ENCODE results near the gene XXYLT1. TPM values are rescaled to one million over a fixed set of nuclear protein-coding genes. Genes with fewer than 3 reads are reported as not detected.

The XXYLT1 gene
- total and polyA plus RNA-seq, 2 of the 8 experiments (the other 6 are each of a cell fraction or from before 2014, with no cell fraction given), result 18.9 to 23.8 TPM

DNA sequence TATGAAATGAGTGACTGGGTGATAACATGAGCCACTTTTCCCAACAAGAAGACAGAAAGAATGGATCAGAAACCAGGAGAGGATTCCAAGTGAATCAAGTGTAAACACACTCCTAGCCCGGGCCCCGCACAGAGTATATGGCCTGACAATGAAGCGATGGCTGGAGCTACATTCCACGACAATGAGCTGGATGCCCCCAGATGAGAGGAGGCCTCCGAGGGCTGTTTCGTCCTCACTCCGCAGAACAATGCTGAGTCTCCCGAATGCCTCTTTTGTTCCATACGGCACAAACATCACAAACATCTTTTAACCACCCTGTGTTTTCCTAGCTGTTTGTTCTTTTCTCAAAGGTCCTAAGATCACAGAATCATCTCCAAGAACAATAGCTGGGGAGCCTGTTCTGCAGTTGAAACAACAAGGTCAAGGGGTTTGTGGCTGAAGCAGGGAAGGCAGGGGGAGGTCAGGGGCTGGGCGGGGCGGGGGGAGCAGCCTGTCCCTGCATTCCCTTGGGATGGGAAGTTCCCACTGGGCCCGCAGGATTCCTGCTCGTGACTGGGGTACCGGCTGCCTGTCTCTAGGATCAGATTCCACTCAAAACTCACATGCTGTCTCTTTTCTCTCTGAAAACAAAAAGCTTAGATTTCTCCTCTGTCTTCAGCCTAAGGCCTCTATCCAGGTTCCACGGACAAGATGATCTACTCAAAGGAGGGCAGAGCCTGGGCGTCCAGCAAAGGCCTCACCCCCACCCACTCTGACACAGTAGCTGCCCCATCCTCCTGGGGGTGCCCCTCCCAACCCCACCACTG is 151.3 kb downstream of the XXYLT1 start:
- POLR2A ChIA-PET (ENCODE audit: partially characterized antibody), result interaction anchor here (0.6 to 1.2 kb wide), 4 partner anchors 31 to 139 kb away, joined by 3 to 4 read pairs (median 3); no protein-coding TSS in a partner anchor
- H3K4me3 ChIP-seq (ENCODE audit: extremely low read depth in 1 of 4, insufficient read depth in 2 of 4, low read depth in 3 of 4, low read length in 4 of 4), result peak overlapping the region in 1 of 4 experiments; percentile 36; a peak in 2 of 8 replicates
- TF ChIP-seq, protein P1, sequence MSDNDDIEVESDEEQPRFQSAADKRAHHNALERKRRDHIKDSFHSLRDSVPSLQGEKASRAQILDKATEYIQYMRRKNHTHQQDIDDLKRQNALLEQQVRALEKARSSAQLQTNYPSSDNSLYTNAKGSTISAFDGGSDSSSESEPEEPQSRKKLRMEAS (IDR thresholded peaks at IDR 0.05), result no peak
- TF ChIP-seq SP4 (IDR thresholded peaks at IDR 0.05; ENCODE audit: low read length) (no peak), BRCA1 (IDR thresholded peaks at IDR 0.05; ENCODE audit: low read depth, low read length) (no peak), HDAC6 (IDR thresholded peaks at IDR 0.05; ENCODE audit: low read depth, low read length) (no peak), GTF2F1 (IDR thresholded peaks at IDR 0.05; ENCODE audit: borderline replicate concordance, low read depth, low read length) (no peak), ASH2L (IDR thresholded peaks at IDR 0.05; ENCODE audit: low read length) (peak; percentile 29), TEAD4 (IDR thresholded peaks at IDR 0.05; ENCODE audit: low read depth, low read length) (peak; percentile 75; the same call in 1 of the 2 replicates), CTBP2 (IDR thresholded peaks at IDR 0.05; ENCODE audit: borderline replicate concordance, insufficient read depth, insufficient read length, low read length) (peak; percentile 30), YY1 (IDR thresholded peaks at IDR 0.05; ENCODE audit: low read depth, low read length) (peak; percentile 62; the same call in 1 of the 2 replicates)
- TF ChIP-seq, protein P2, sequence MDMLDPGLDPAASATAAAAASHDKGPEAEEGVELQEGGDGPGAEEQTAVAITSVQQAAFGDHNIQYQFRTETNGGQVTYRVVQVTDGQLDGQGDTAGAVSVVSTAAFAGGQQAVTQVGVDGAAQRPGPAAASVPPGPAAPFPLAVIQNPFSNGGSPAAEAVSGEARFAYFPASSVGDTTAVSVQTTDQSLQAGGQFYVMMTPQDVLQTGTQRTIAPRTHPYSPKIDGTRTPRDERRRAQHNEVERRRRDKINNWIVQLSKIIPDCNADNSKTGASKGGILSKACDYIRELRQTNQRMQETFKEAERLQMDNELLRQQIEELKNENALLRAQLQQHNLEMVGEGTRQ (IDR thresholded peaks at IDR 0.05; ENCODE audit: low read length), result no peak

More for the DNA sequence above, 151.3 kb downstream of the XXYLT1 start:
- Histone ChIP-seq H2BK20ac (ENCODE audit: low read length) (0 out of 2 replicates have a peak overlapping the region, but pooled peaks have one; percentile 32), H2BK120ac (replicated peaks; ENCODE audit: low read depth, low read length) (no peak overlapping the region), H3K4ac (replicated peaks; ENCODE audit: insufficient read length, low read depth, low read length) (no peak overlapping the region), H3K9me3 (ENCODE audit: insufficient read depth in 2 of 2, low read depth in 1 of 2, low read length in 1 of 2) (no peaks in the 10 kb centered on the region), H3K18ac (ENCODE audit: extremely low read depth, low read length) (0 out of 2 replicates have a peak overlapping the region, but pooled peaks have one; percentile 28), H3K4me2 (ENCODE audit: insufficient read depth in 1 of 2, low read depth in 2 of 2, low read length in 2 of 2) (peak overlapping the region; percentile 56 to 59), H2BK5ac (ENCODE audit: low read depth, low read length) (0 out of 2 replicates have a peak overlapping the region, but pooled peaks have one; percentile 60), H3K23ac (ENCODE audit: insufficient read length) (no peak overlapping the region), H3K36me3 (ENCODE audit: control insufficient read depth in 2 of 4, insufficient read depth in 4 of 4, low read length in 3 of 4) (no peaks in the 10 kb centered on the region), H4K91ac (replicated peaks; ENCODE audit: insufficient read length, low read length) (no peak overlapping the region), H3K56ac (replicated peaks; ENCODE audit: insufficient read length, low read depth, low read length) (no peak overlapping the region), H4K8ac (ENCODE audit: extremely low read depth, insufficient read depth, low read length) (no peak overlapping the region), H3K27ac (ENCODE audit: low read depth, low read length) (no peak overlapping the region; the same call in 1 of the 2 replicates), H3K79me2 (ENCODE audit: control insufficient read depth in 1 of 2, insufficient read depth in 2 of 2, low read length in 2 of 2) (peaks cover 0 to 16% of the 10 kb centered on the region in 2 experiments; a peak in 1 of 4 replicates), H2AK5ac (ENCODE audit: low read depth, low read length) (no peak overlapping the region), H3K14ac (ENCODE audit: insufficient read length) (no peak overlapping the region), H2AFZ (ENCODE audit: low read length) (no peak overlapping the region), H3K9ac (replicated peaks in 1 of 4; ENCODE audit: extremely low read depth in 1 of 4, low read depth in 3 of 4, low read length in 3 of 4) (no peak overlapping the region; a peak in 1 of 7 replicates), H4K20me1 (replicated peaks in 1 of 2; ENCODE audit: control insufficient read depth in 1 of 2, insufficient read depth in 2 of 2, low read length in 2 of 2) (peaks cover 1 to 4% of the 10 kb centered on the region in 2 experiments), H3K4me1 (replicated peaks in 1 of 4; ENCODE audit: control insufficient read depth in 3 of 4, insufficient read depth in 4 of 4, low read length in 3 of 4) (peaks cover 9 to 21% (median 13%) of the 10 kb centered on the region in 4 experiments), H3K79me1 (ENCODE audit: low read depth, low read length) (peaks cover 2% of the 10 kb centered on the region; the same call in 1 of the 2 replicates), H3K27me3 (replicated peaks in 1 of 4; ENCODE audit: control insufficient read depth in 3 of 4, extremely low read depth in 1 of 4, insufficient read depth in 3 of 4, low read length in 3 of 4) (no peaks in the 10 kb centered on the region), H2BK12ac (ENCODE audit: low read depth, low read length) (0 out of 2 replicates have a peak overlapping the region, but pooled peaks have one; percentile 17), H2BK15ac (ENCODE audit: low read length) (no peak overlapping the region), H3K23me2 (ENCODE audit: low read depth, low read length) (no peaks in the 10 kb centered on the region), H4K5ac (ENCODE audit: insufficient read length, low read depth, low read length) (no peak overlapping the region)
- CTCF ChIA-PET (ENCODE audit: partially characterized antibody), result interaction anchor here (0.8 to 5.3 kb wide), 13 partner anchors 10 to 448 kb away, joined by 3 to 31 read pairs (median 4); partner anchors contain the start of genes LSG1 and XXYLT1
- peak in 1 of 2 experiments; percentile 75 for DNase-seq (ENCODE audit: low read depth in 1 of 2, low spot score in 2 of 2)
- 14% methylated on average over 10 of the region's 16 CpGs; no CpG with 5 or more reads in 1 of the 2 experiments for WGBS, 2 experiments (ENCODE audit: extremely low coverage in 1 of 2, insufficient coverage in 1 of 2, insufficient read length in 1 of 2, insufficient replicate concordance in 2 of 2, low coverage in 1 of 2, low lambda C conversion rate in 2 of 2, missing lambda C conversion rate in 1 of 2)
- no peak for FAIRE-seq
